NK-92 treated with Interleukin-12 subunit alpha and Interleukin-12 subunit beta, amount 100 ng/mL, for 24 hours (cell line): ENCODE data around the gene PCDHAC2.

Experiments
- DNase-seq: peaks from one replicate; lab custom pipeline; 2025; lab: John Stamatoyannopoulos, UW

Gene PCDHAC2

GRCh38 chr5:140966293-140967225 lies at the start of gene PCDHAC2:
PCDHAC2 (plus strand) TSS chr5:140966476; CDS start chr5:140966767, 291 bp downstream.
- DNase-seq, result no peak

- no peak for DNase-seq
These were observed 42.7 kb upstream of the PCDHAC2 start for GRCh38 chr5:140923601-140924000.

- no peak for DNase-seq
These were observed 40.4 kb upstream of the PCDHAC2 start, which contains the start of gene PCDHAC1 for GRCh38 chr5:140925806-140926442. PCDHAC1 (plus strand) TSS chr5:140926299; CDS start chr5:140926893, 594 bp downstream.

- DNase-seq, result no peak
These were observed 39.6 kb upstream of the PCDHAC2 start for GRCh38 chr5:140926443-140927227.

- DNase-seq, result no peak
These were observed 39.1 kb upstream of the PCDHAC2 start for GRCh38 chr5:140927228-140927573.

- no peak for DNase-seq
These were observed 31.2 kb upstream of the PCDHAC2 start for GRCh38 chr5:140934964-140935606.

- DNase-seq, result no peak
These were observed 19.7 kb upstream of the PCDHAC2 start for GRCh38 chr5:140946578-140946977.

GRCh38 chr5:140951636-140952035 lies 14.6 kb upstream of the PCDHAC2 start:
- DNase-seq, result no peak

- DNase-seq, result no peak
These were observed 13.0 kb upstream of the PCDHAC2 start for GRCh38 chr5:140953234-140953633.

- DNase-seq, result no peak
These were observed 4.1 kb upstream of the PCDHAC2 start for GRCh38 chr5:140962190-140962589.

- DNase-seq, result no peak
These were observed 1.9 kb upstream of the PCDHAC2 start for GRCh38 chr5:140964356-140964755.

- no peak for DNase-seq
These were observed 377 bp upstream of the PCDHAC2 start for GRCh38 chr5:140965905-140966292.

GRCh38 chr5:140967226-140967893 lies 1.1 kb downstream of the PCDHAC2 start:
- DNase-seq, result no peak

GRCh38 chr5:140969880-140970279 lies 3.6 kb downstream of the PCDHAC2 start:
- DNase-seq, result no peak

- DNase-seq, result no peak
These were observed 7.3 kb downstream of the PCDHAC2 start for GRCh38 chr5:140973550-140973949.

GRCh38 chr5:140977003-140977402 lies 10.7 kb downstream of the PCDHAC2 start:
- no peak for DNase-seq

GRCh38 chr5:140978260-140978659 lies 12.0 kb downstream of the PCDHAC2 start:
- DNase-seq, result no peak

- DNase-seq, result no peak
These were observed 12.7 kb downstream of the PCDHAC2 start for GRCh38 chr5:140978983-140979382.

- DNase-seq, result no peak
These were observed 15.9 kb downstream of the PCDHAC2 start for GRCh38 chr5:140982083-140982716.

GRCh38 chr5:140986117-140986521 lies 19.8 kb downstream of the PCDHAC2 start:
- DNase-seq, result no peak

GRCh38 chr5:140988100-140988499 lies 21.8 kb downstream of the PCDHAC2 start:
- no peak for DNase-seq
